Duodenal mucosa (tissue), 2 donors: ENCODE measurements around the gene GRIN2D.
A peak's percentile ranks its signal among the peaks of the same experiment; 100 is the strongest.

Experiments used
- H3K27ac ChIP-seq: one replicate; pipeline ENCODE4 v1.7.0; 2013; ENCODE audit warnings: low read depth, low read length
- H3K27me3 ChIP-seq, 2 donors: one replicate each; pipeline ENCODE4 v1.7.0; 2013; ENCODE audit warnings: low read length in 2 of 2, control low read depth in 1 of 2; ENCODE audit not compliant: insufficient read depth in 2 of 2, control insufficient read depth in 1 of 2
- H3K36me3 ChIP-seq, 2 donors: one replicate each; pipeline ENCODE4 v1.7.0; 2013; ENCODE audit warnings: low read length in 2 of 2, control low read depth in 1 of 2; ENCODE audit not compliant: insufficient read depth in 2 of 2, control insufficient read depth in 1 of 2
- H3K4me1 ChIP-seq, 2 donors: one replicate each; pipeline ENCODE4 v1.7.0; 2013; ENCODE audit warnings: low read length in 2 of 2, control low read depth in 1 of 2; ENCODE audit not compliant: insufficient read depth in 2 of 2, control insufficient read depth in 1 of 2
- H3K4me3 ChIP-seq, 2 donors: one replicate each; pipeline ENCODE4 v1.7.0; 2013; ENCODE audit warnings: low read length in 2 of 2, low read depth in 1 of 2
- H3K9ac ChIP-seq, 2 donors: one replicate each; pipeline ENCODE4 v1.7.0; 2013; ENCODE audit warnings: low read length in 2 of 2, low read depth in 1 of 2
- H3K9me3 ChIP-seq, 2 donors: one replicate each; pipeline ENCODE4 v1.7.0; 2013; ENCODE audit warnings: low read length in 2 of 2, control low read depth in 1 of 2; ENCODE audit not compliant: control insufficient read depth in 1 of 2

Gene GRIN2D

DNA sequence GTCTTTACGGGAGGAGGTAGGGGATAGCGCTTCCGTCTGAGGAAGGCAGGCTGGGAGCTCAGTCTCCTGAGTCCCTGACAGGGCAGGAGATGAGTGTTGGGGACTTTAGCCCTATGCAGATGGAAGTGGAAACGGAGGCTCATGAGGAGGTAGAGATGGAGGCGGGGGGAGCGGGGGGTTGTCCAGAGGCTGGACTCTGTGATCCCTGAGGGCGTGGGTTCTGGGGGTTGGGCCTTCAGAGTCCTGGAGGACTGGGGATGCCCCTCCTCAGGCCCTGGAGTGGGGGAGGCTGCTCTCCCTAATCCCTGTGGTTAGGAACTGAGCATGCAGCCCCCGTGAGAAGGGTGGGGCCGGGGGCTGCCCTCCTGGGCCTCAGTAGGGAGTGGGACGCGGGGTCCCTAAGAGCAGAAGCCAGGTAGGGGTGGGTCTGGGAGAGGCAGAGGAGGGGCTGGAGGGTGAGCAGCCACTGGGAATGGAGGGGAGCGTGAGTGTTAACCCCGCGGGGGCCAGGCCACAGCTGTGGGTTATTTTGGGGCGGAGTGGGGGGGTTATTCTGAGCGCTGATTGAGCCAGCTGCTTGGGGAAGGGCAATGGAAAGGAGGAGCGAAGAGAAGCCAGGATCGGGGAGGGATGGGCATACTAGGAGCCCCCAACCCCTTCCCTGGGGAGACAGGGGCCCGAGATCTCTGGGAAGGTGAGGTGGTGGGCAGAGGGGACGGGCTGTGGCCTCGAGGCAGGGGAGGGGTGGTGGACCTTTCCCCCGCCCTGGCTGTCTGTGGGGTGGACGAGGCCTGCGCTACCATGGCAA lies 2.8 kb downstream of the GRIN2D start:
- no peak overlapping the region for H3K4me3 ChIP-seq
- H3K9ac ChIP-seq = no peak overlapping the region
- no peaks in the 10 kb centered on the region for H3K36me3 ChIP-seq
- no peaks in the 10 kb centered on the region for H3K9me3 ChIP-seq
- peaks cover 55% of the 10 kb centered on the region in 2 donors for H3K27me3 ChIP-seq
- peaks cover 28 to 30% of the 10 kb centered on the region in 2 donors for H3K4me1 ChIP-seq
- H3K27ac ChIP-seq = no peak overlapping the region

- Histone ChIP-seq H3K4me3 (no peak overlapping the region), H3K27me3 (peaks cover 55% of the 10 kb centered on the region in 2 donors), H3K36me3 (no peaks in the 10 kb centered on the region), H3K27ac (no peak overlapping the region), H3K9ac (no peak overlapping the region), H3K9me3 (no peaks in the 10 kb centered on the region), H3K4me1 (peaks cover 28 to 30% of the 10 kb centered on the region in 2 donors)
Measured at GRCh38 chr19:48396824-48397176, 3.3 kb downstream of the GRIN2D start.

DNA sequence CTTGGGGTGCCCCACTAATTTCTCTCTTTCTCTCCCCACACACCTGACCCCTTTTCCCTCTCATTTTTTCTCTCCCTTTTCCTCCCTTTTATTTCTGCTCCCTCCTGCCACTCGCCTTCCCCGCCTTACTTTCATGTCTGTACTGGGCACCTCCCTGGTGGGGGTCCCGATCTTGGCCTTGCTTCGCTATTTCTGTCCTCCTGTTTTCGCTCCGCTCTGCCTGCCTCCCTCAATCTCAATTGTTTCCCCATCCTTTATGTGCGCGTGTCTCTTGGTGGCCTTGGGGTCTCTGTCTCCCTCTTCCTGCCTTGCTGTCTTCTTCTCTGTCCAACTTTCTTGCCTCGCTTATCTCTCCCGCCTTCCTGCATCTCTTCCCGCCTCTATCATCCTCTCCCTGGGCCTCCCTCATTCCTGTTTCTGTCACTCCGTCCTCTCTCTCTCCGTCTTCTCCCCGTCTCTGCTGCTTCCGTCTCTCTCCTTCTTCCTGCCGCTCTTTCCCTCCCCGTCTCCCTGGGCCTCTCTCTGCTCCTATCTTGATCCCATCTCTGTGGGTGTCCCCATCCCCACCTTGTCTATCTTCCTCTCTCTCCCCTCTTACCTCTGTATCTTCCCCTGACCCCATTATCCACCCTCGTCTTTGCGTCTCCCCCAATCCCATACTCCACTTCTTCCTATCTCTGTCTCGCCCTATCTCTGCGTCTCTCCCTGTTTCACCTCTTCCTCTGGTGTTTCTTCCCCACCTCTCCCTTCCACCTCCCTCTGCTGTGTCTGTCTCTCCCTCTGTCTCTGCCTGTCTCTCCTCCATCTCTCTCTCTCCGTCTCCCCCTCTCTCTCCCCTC lies 4.0 kb downstream of the GRIN2D start:
- Histone ChIP-seq H3K27ac (no peak overlapping the region), H3K9ac (peak overlapping the region; percentile 56 to 84), H3K4me1 (peaks cover 28 to 30% of the 10 kb centered on the region in 2 donors), H3K36me3 (no peaks in the 10 kb centered on the region), H3K4me3 (peak overlapping the region; percentile 65 to 75), H3K9me3 (no peaks in the 10 kb centered on the region), H3K27me3 (peaks cover 53% of the 10 kb centered on the region in 2 donors)

DNA sequence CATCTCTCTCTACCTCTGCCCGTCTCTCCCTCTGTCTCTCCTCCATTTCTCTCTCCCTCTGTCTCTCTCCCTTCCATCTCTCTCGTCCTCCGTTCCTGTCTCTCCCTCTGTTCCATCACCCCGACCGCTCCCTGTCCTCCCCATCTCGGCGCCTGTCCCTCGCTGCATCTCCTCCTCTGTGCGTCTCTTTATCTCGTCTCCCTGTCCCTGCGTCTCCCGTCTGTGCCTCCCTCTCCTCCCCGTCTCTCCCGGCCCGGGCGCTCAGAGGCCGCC lies 4.6 kb downstream of the GRIN2D start:
- peaks cover 28 to 30% of the 10 kb centered on the region in 2 donors for H3K4me1 ChIP-seq
- peaks cover 48% of the 10 kb centered on the region in 2 donors for H3K27me3 ChIP-seq
- no peaks in the 10 kb centered on the region for H3K9me3 ChIP-seq
- no peak overlapping the region for H3K27ac ChIP-seq
- no peaks in the 10 kb centered on the region for H3K36me3 ChIP-seq
- H3K4me3 ChIP-seq = peak overlapping the region; percentile 65 to 75
- peak overlapping the region; percentile 56 to 84 for H3K9ac ChIP-seq

GRCh38 chr19:48398375-48399235 lies 5.1 kb downstream of the GRIN2D start:
- Histone ChIP-seq H3K4me3 (peak overlapping the region; percentile 65 to 75), H3K27ac (no peak overlapping the region), H3K36me3 (no peaks in the 10 kb centered on the region), H3K9ac (no peak overlapping the region), H3K9me3 (no peaks in the 10 kb centered on the region), H3K4me1 (peaks cover 28 to 30% of the 10 kb centered on the region in 2 donors), H3K27me3 (peaks cover 42 to 43% of the 10 kb centered on the region in 2 donors)

GRCh38 chr19:48400018-48400742 lies 6.7 kb downstream of the GRIN2D start:
- peaks cover 29% of the 10 kb centered on the region in 2 donors for H3K27me3 ChIP-seq
- no peak overlapping the region for H3K9ac ChIP-seq
- peak overlapping the region in 1 of 2 donors; percentile 58 for H3K4me3 ChIP-seq
- no peaks in the 10 kb centered on the region for H3K36me3 ChIP-seq
- no peak overlapping the region for H3K27ac ChIP-seq
- H3K4me1 ChIP-seq = peaks cover 18 to 26% of the 10 kb centered on the region in 2 donors
- no peaks in the 10 kb centered on the region for H3K9me3 ChIP-seq

DNA sequence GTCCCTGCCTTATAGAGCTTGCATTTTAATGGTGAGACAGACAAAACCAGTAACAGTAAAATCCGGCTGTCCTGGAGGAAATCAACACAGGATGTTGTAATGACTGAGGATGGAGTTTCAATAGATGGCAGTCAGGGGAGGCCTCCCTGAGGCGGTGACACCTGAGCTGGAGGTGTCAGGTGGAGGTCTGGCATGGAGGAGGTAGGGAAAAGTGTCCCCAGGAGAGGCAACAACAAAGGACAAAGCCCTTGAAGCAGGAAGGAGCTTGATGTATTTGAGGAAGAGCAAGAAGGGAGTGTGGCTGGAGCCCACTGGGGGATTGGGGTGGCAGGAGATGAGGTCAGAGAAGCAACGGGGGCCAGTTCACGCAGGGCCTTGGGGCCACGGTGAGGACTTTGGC lies 7.8 kb downstream of the GRIN2D start:
- Histone ChIP-seq H3K9ac (no peak overlapping the region), H3K9me3 (no peaks in the 10 kb centered on the region), H3K27me3 (peaks cover 18 to 19% of the 10 kb centered on the region in 2 donors), H3K36me3 (no peaks in the 10 kb centered on the region), H3K4me3 (no peak overlapping the region), H3K4me1 (peaks cover 15 to 20% of the 10 kb centered on the region in 2 donors), H3K27ac (no peak overlapping the region)

DNA sequence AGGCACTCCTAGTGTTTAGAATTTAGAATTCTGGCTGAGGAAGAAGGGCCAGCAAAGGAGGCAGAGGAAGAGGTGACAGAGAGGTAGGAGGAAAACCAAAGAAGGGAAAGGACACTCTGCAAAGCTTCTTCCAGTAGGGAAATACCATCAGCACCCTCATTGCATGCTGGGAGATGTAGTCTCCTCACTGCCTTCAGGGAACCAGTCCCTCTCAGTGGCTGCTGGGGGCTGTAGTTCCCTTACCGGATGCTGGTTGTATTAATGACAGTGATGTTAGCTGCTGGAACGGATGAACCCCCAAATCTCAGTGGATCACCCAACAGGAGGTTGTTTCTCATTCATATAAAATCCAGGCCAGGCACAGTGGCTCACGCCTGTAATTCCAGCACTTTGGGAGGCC lies 10.1 kb downstream of the GRIN2D start:
- Histone ChIP-seq H3K36me3 (no peaks in the 10 kb centered on the region), H3K4me1 (peaks cover 0 to 6% of the 10 kb centered on the region in 2 donors), H3K4me3 (no peak overlapping the region), H3K27me3 (no peaks in the 10 kb centered on the region), H3K9me3 (no peaks in the 10 kb centered on the region), H3K27ac (no peak overlapping the region), H3K9ac (no peak overlapping the region)

DNA sequence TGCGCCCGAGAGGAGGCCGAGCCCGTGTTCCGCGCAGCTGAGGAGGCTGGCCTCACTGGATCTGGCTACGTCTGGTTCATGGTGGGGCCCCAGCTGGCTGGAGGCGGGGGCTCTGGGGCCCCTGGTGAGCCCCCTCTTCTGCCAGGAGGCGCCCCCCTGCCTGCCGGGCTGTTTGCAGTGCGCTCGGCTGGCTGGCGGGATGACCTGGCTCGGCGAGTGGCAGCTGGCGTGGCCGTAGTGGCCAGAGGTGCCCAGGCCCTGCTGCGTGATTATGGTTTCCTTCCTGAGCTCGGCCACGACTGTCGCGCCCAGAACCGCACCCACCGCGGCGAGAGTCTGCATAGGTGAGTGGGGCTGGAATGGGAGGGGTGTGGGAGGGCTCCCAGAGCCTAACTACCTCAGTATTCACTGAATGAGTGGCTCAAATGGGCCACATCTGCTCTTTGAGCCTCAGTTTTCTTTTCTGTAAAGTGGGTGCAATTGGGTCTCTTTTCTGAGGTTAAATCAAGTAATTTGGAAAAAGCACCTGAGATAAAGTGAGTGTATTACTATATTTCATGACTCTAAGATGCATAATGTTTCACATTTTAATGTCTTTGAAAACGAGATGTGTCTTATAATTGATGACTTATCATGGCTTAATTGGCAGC lies 11.7 kb downstream of the GRIN2D start:
- peaks cover 0 to 3% of the 10 kb centered on the region in 2 donors for H3K4me1 ChIP-seq
- no peaks in the 10 kb centered on the region for H3K9me3 ChIP-seq
- H3K9ac ChIP-seq = no peak overlapping the region
- H3K27ac ChIP-seq = no peak overlapping the region
- H3K27me3 ChIP-seq = no peaks in the 10 kb centered on the region
- no peaks in the 10 kb centered on the region for H3K36me3 ChIP-seq
- H3K4me3 ChIP-seq = no peak overlapping the region
